ENCODE data around the gene SUMO4. TPM values are rescaled to one million over a fixed set of nuclear protein-coding genes. Genes with fewer than 3 reads are reported as not detected.
A peak's percentile ranks its signal among the peaks of the same experiment; 100 is the strongest.

Gene SUMO4
- total RNA-seq, 1 donor from 2014 or later, result 1.1 TPM

DNA sequence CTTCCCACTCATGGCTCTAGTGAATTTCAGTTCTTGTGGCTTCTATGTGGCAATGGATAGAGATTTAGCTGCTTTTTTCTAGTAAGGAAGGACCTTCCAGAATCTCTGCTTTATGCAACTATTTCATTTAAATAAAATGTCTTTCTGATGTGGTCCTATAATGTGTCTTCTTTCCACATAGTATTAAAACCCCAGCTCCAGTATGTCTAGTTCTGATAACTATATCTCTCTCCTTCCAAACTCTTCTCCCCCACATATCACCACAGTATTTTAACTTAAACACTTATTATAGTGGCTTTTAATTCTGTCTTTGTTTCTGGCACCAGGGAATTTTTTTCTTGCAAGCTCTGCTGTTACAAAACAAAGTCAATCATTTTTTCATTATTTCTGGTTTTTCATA is 40.6 kb upstream of the SUMO4 start:
- peak overlapping the region; percentile 54 for H3K27ac Mint-ChIP-seq (ENCODE audit: unreplicated experiment)
- H3K9me3 Mint-ChIP-seq (ENCODE audit: low read depth), result peaks cover 4% of the 10 kb centered on the region
- TF ChIP-seq, protein P1, sequence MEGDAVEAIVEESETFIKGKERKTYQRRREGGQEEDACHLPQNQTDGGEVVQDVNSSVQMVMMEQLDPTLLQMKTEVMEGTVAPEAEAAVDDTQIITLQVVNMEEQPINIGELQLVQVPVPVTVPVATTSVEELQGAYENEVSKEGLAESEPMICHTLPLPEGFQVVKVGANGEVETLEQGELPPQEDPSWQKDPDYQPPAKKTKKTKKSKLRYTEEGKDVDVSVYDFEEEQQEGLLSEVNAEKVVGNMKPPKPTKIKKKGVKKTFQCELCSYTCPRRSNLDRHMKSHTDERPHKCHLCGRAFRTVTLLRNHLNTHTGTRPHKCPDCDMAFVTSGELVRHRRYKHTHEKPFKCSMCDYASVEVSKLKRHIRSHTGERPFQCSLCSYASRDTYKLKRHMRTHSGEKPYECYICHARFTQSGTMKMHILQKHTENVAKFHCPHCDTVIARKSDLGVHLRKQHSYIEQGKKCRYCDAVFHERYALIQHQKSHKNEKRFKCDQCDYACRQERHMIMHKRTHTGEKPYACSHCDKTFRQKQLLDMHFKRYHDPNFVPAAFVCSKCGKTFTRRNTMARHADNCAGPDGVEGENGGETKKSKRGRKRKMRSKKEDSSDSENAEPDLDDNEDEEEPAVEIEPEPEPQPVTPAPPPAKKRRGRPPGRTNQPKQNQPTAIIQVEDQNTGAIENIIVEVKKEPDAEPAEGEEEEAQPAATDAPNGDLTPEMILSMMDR (IDR thresholded peaks at IDR 0.05), result no peak
- peaks cover 28% of the 10 kb centered on the region for H3K4me1 Mint-ChIP-seq (ENCODE audit: low read depth)
- DNase-seq (ENCODE audit: low spot score), result no peak
- no peaks in the 10 kb centered on the region for H3K36me3 Mint-ChIP-seq (ENCODE audit: low read depth)
- no peak overlapping the region for H3K4me3 Mint-ChIP-seq (ENCODE audit: unreplicated experiment)
- H3K27me3 Mint-ChIP-seq (ENCODE audit: low read depth), result no peaks in the 10 kb centered on the region

DNA sequence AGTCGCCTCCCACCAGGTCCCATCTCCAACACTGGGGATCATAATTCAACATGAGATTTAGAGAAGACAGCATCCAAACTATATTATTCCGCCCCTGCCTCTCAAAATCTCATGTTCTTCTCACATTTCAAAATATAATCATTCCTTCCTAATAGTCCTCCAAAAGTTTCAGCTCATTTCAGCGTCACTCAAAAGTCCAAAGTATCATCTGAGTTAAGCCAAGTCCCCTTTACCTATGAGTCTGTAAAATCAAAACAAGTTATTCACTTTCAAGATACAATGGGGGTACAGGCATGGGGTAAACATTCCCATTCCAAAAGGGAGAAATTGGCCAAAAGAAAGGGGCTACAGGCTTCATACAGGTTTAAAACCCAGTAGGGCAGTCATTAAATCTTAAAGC is 39.5 kb upstream of the SUMO4 start:
- Mint-ChIP-seq H3K4me1 (ENCODE audit: low read depth) (peaks cover 34% of the 10 kb centered on the region), H3K4me3 (ENCODE audit: unreplicated experiment) (no peak overlapping the region), H3K9me3 (ENCODE audit: low read depth) (peaks cover 4% of the 10 kb centered on the region), H3K27me3 (ENCODE audit: low read depth) (no peaks in the 10 kb centered on the region), H3K36me3 (ENCODE audit: low read depth) (no peaks in the 10 kb centered on the region), H3K27ac (ENCODE audit: unreplicated experiment) (peak overlapping the region; percentile 75)
- TF ChIP-seq, protein P1 (IDR thresholded peaks at IDR 0.05), result no peak
- DNase-seq (ENCODE audit: low spot score), result no peak

DNA sequence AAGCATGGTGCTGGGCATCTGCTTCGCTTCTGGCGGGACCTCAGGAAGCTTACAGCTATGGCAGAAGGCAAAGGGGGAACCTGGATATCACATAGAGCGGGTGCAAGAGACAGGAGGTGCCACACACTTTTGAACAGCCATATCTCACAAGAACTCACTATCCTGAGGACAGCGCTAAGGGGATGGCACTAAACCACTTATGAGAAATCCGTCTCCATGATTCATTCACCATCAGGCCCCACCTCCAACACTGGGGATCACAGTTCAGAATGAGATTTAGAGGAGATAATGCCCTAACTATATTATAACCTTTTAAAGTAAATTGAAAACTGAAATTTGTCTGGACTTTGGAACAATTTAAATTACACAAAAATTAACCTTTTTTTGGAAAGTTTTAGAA is 37.8 kb upstream of the SUMO4 start:
- no peak overlapping the region for H3K27ac Mint-ChIP-seq (ENCODE audit: unreplicated experiment)
- TF ChIP-seq, protein P1 (IDR thresholded peaks at IDR 0.05), result no peak
- H3K4me3 Mint-ChIP-seq (ENCODE audit: unreplicated experiment), result no peak overlapping the region
- no peaks in the 10 kb centered on the region for H3K36me3 Mint-ChIP-seq (ENCODE audit: low read depth)
- H3K9me3 Mint-ChIP-seq (ENCODE audit: low read depth), result peaks cover 4% of the 10 kb centered on the region
- no peak for DNase-seq (ENCODE audit: low spot score)
- H3K4me1 Mint-ChIP-seq (ENCODE audit: low read depth), result peaks cover 34% of the 10 kb centered on the region
- H3K27me3 Mint-ChIP-seq (ENCODE audit: low read depth), result no peaks in the 10 kb centered on the region

DNA sequence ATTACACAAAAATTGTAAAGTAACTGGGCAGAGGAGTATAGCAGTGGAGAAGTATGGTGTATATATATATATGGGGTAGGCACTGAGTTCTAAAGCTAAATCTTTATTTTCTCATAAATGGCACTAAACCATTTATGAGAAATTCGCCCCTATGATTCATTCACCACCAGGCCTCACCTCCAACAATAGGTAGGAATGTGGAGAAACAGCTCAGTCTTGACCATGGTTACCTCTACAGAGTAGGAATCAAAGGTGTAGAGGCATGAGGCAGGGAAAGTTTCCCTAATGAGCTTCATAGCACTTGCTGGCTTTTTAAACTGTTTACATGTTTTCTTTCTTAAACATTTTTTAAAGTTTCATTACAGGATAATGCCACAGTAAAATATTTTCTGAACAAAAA is 36.9 kb upstream of the SUMO4 start:
- no peak overlapping the region for H3K27ac Mint-ChIP-seq (ENCODE audit: unreplicated experiment)
- H3K36me3 Mint-ChIP-seq (ENCODE audit: low read depth), result no peaks in the 10 kb centered on the region
- peaks cover 28% of the 10 kb centered on the region for H3K4me1 Mint-ChIP-seq (ENCODE audit: low read depth)

DNA sequence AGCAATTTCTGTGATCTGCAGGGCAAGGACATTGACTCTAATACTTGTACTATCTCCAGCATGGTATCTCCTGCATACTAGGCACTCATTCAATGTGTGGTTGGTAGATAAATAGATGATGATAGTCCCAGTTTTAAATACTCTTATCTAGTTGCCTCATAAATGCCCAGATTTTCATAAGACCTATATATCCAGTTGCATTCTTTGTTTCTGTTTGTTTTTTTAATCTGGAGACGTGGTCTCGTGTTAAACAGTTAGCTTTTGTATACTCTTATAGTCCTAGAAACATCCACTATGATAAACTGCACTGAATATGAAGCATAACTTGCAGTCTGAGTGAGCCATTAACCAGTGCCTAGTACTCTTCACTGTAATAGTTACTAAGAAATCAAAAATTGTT is 35.5 kb upstream of the SUMO4 start:
- DNase-seq (ENCODE audit: low spot score), result no peak
- peaks cover 4% of the 10 kb centered on the region for H3K9me3 Mint-ChIP-seq (ENCODE audit: low read depth)
- H3K4me1 Mint-ChIP-seq (ENCODE audit: low read depth), result peaks cover 14% of the 10 kb centered on the region
- H3K27ac Mint-ChIP-seq (ENCODE audit: unreplicated experiment), result no peak overlapping the region
- TF ChIP-seq, protein P1 (IDR thresholded peaks at IDR 0.05), result no peak
- no peaks in the 10 kb centered on the region for H3K36me3 Mint-ChIP-seq (ENCODE audit: low read depth)
- no peaks in the 10 kb centered on the region for H3K27me3 Mint-ChIP-seq (ENCODE audit: low read depth)
- H3K4me3 Mint-ChIP-seq (ENCODE audit: unreplicated experiment), result no peak overlapping the region

More for the DNA sequence above, 36.9 kb upstream of the SUMO4 start:
- DNase-seq (ENCODE audit: low spot score), result no peak
- Mint-ChIP-seq H3K27me3 (ENCODE audit: low read depth) (no peaks in the 10 kb centered on the region), H3K4me3 (ENCODE audit: unreplicated experiment) (no peak overlapping the region), H3K9me3 (ENCODE audit: low read depth) (peaks cover 4% of the 10 kb centered on the region)
- TF ChIP-seq, protein P1 (IDR thresholded peaks at IDR 0.05), result no peak

Data from chondrocyte (in vitro differentiated cells).